ENCODE measurements around the gene PHACTR2.

GRCh38 chr6:143707697-143708096, 29.9 kb downstream of the PHACTR2 start:
- TF ChIP-seq, protein P1, sequence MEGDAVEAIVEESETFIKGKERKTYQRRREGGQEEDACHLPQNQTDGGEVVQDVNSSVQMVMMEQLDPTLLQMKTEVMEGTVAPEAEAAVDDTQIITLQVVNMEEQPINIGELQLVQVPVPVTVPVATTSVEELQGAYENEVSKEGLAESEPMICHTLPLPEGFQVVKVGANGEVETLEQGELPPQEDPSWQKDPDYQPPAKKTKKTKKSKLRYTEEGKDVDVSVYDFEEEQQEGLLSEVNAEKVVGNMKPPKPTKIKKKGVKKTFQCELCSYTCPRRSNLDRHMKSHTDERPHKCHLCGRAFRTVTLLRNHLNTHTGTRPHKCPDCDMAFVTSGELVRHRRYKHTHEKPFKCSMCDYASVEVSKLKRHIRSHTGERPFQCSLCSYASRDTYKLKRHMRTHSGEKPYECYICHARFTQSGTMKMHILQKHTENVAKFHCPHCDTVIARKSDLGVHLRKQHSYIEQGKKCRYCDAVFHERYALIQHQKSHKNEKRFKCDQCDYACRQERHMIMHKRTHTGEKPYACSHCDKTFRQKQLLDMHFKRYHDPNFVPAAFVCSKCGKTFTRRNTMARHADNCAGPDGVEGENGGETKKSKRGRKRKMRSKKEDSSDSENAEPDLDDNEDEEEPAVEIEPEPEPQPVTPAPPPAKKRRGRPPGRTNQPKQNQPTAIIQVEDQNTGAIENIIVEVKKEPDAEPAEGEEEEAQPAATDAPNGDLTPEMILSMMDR (IDR thresholded peaks at IDR 0.05), result no peak
- TF ChIP-seq POLR2A (IDR thresholded peaks at IDR 0.05) (no peak), POLR2AphosphoS5 (IDR thresholded peaks at IDR 0.05) (no peak)
